H1 (cell line): ENCODE data around the gene SLC24A1. TPM values are rescaled to one million over a fixed set of nuclear protein-coding genes. Genes with fewer than 3 reads are reported as not detected.

ENCODE experiments used
- MAFK ChIP-seq: IDR thresholded peaks from 2 replicates; pipeline ENCODE4 v1.6.1; 2012; ENCODE audit warnings: low read depth, mild to moderate bottlenecking, improper control_type of control experiment, low read length
- polyA plus RNA-seq, 7 experiments: library from polyadenylated mRNA; depleted of rRNA in 3 of 7; stranded (reverse) in 5 of 7; unstranded in 2 of 7; fragments of >200 nt in 5 of 7; fragments of 200-250 nt in 2 of 7; gene quantifications; 1 replicate in 5 of 7; 2 replicates in 1 of 7; 4 replicates in 1 of 7; pipeline versions ENCODE4 v1.2.1 to v1.2.3, GENCODE V29; 2011 to 2013; ENCODE audit warnings: missing spikeins in 2 of 7, mixed read lengths in 2 of 7
- total RNA-seq: library from RNA; stranded (reverse); fragmentation: NEBNext Ultra II Directional; extraction: Animal tissue kit (Norgen Biotek cat#: 25700); gene quantifications from 2 replicates; pipeline ENCODE4 v1.2.1, GENCODE V29; 2021

The SLC24A1 gene
- total and polyA plus RNA-seq, 2 of the 8 experiments (the other 6 are each of a cell fraction or from before 2014, with no cell fraction given): 4.9 to 6.6 TPM

- TF ChIP-seq MAFK: no peak
Observed at GRCh38 chr15:65610871-65611718, 10.6 kb upstream of the SLC24A1 start, which contains the start of gene INTS14 (continued).
